OCI-LY7 (cell line): ENCODE measurements around the gene HINT2. TPM values are rescaled to one million over a fixed set of nuclear protein-coding genes. Genes with fewer than 3 reads are reported as not detected.

Source experiments
- BruUV-seq: library from RNA; stranded (reverse); fragments of 400-500 nt; replicated peaks from 2 replicates; lab custom pipeline; 2021; lab: Mats Ljungman, UMichigan
- CTCF ChIA-PET: fragments of 300-600 bp; sonication (Branson Sonifier 250); formaldehyde crosslinking; loops from one replicate; lab custom pipeline; 2022; ENCODE audit warnings: antibody characterized with exemption; ENCODE audit not compliant: unreplicated experiment; lab: Charles Lee
- POLR2A ChIA-PET: fragments of 300-600 bp; sonication (Branson Sonifier 250); formaldehyde crosslinking; loops from one replicate; lab custom pipeline; 2022; ENCODE audit warnings: antibody characterized with exemption; lab: Charles Lee
- DNase-seq: peaks from one replicate; pipeline ENCODE4 v3.0.0-alpha.2; 2015; ENCODE audit warnings: low spot score
- H2AFZ ChIP-seq: fragments of 200-600 bp; sonication (generic), shearing (Covaris generic); 2 replicates; pipeline ENCODE4 v1.6.1; 2014; ENCODE audit warnings: mild to moderate bottlenecking, antibody characterized with exemption, low read length, moderate library complexity
- H3K27ac ChIP-seq: fragments of 200-600 bp; sonication (generic); 2 replicates; pipeline ENCODE4 v1.5.1; 2014; ENCODE audit warnings: mixed run types, low read depth, mild to moderate bottlenecking, moderate library complexity, low read length, inconsistent platforms; ENCODE audit not compliant: poor library complexity, severe bottlenecking
- H3K36me3 ChIP-seq: fragments of 200-600 bp; sonication (generic); 2 replicates; pipeline ENCODE4 v1.6.1; 2014; ENCODE audit warnings: mild to moderate bottlenecking, antibody characterized with exemption, low read length, moderate library complexity, mixed read lengths; ENCODE audit not compliant: insufficient read depth
- H3K4me1 ChIP-seq: fragments of 200-600 bp; sonication (generic); 2 replicates; pipeline ENCODE4 v1.5.1; 2014; ENCODE audit warnings: mild to moderate bottlenecking, low read length; ENCODE audit not compliant: insufficient read depth, poor library complexity, severe bottlenecking
- H3K4me2 ChIP-seq: fragments of 200-600 bp; sonication (generic); 2 replicates; pipeline ENCODE4 v1.6.1; 2014; ENCODE audit warnings: mild to moderate bottlenecking, low read length
- H3K4me3 ChIP-seq: fragments of 200-600 bp; sonication (generic); 2 replicates; pipeline ENCODE4 v1.5.1; 2014; ENCODE audit warnings: mild to moderate bottlenecking, low read depth, low read length; ENCODE audit not compliant: poor library complexity, severe bottlenecking
- H3K79me2 ChIP-seq: fragments of 200-600 bp; sonication (generic); 2 replicates; pipeline ENCODE4 v1.6.1; 2016; ENCODE audit warnings: low read depth, mild to moderate bottlenecking, low read length, moderate library complexity, mixed read lengths; ENCODE audit not compliant: insufficient read depth
- H3K9me2 ChIP-seq: fragments of 200-600 bp; sonication (generic); 2 replicates; pipeline ENCODE4 v1.6.1; 2016; ENCODE audit warnings: mild to moderate bottlenecking, low read length, mixed read lengths; ENCODE audit not compliant: insufficient read depth
- H3K9me3 ChIP-seq: fragments of 200-600 bp; sonication (generic); 2 replicates; pipeline ENCODE4 v1.6.1; 2014; ENCODE audit warnings: mild to moderate bottlenecking, mixed run types, low read length, mixed read lengths
- H4K20me1 ChIP-seq: fragments of 200-600 bp; sonication (generic); 2 replicates; pipeline ENCODE4 v1.6.1; 2014; ENCODE audit warnings: mild to moderate bottlenecking, antibody characterized with exemption, low read length, moderate library complexity, mixed read lengths; ENCODE audit not compliant: insufficient read depth
- EZH2phosphoT487 ChIP-seq: fragments of 200-600 bp; sonication (generic); IDR thresholded peaks from 2 replicates; pipeline ENCODE4 v1.6.1; 2018; ENCODE audit warnings: low read depth, borderline replicate concordance, mild to moderate bottlenecking, mixed run types, antibody characterized with exemption, low read length, moderate library complexity, mixed read lengths
- intact Hi-C: fragments of 100-400 bp; cut with micrococcal nuclease; formaldehyde crosslinking; loops from one replicate; pipeline ENCODE4 v1.10.0; 2022; ENCODE audit not compliant: unreplicated experiment
- total RNA-seq, 2 experiments: library from RNA; depleted of rRNA in 1 of 2; stranded (reverse); fragments of >200 nt in 1 of 2; shearing (Covaris generic) in 1 of 2; gene quantifications; 2 replicates each; pipeline ENCODE4 v1.2.3, GENCODE V29; 2014 to 2022
- TF ChIP-seq, protein P1 (sequence below): fragments of 200-600 bp; sonication (generic); conservative IDR thresholded peaks from 2 replicates; pipeline ENCODE4 v1.5.1; 2014; ENCODE audit warnings: mild to moderate bottlenecking, antibody characterized with exemption, low read length, moderate library complexity, mixed read lengths

The HINT2 gene
- total RNA-seq, 2 experiments from 2014 or later, result 82.5 to 84.5 TPM

DNA sequence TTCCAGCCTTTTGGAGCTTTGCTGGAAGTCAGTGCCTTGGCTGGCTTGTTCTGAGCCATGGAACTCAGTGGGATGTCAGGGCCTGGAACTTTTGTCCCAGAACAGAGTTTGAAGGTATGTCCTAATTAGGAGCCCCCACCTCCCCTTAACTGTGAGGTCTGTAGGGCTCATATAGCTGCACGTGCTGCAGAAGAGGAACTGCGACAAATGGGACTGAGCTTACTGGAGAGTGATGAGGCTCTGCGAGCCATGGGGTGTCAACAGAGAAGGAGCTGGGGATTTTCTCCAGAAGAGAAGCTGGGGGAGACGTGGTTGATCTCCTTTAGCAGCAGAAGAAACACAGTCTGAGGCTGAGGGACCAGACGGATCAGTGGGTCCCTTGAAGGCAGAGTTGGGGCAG, 25.1 kb upstream of the HINT2 start:
- ChIA-PET POLR2A (interaction anchor here (1.3 kb wide), 1 partner anchor 27 kb away, joined by 5 read pairs; the partner anchor contains the start of gene SPAG8), CTCF (no interaction called here)
- intact Hi-C loops, result no loop called here
- no peak for DNase-seq
- no TSS peak for BruUV-seq
- peaks cover 18% of the 10 kb centered on the region for H3K4me1 ChIP-seq
- TF ChIP-seq, protein P1, sequence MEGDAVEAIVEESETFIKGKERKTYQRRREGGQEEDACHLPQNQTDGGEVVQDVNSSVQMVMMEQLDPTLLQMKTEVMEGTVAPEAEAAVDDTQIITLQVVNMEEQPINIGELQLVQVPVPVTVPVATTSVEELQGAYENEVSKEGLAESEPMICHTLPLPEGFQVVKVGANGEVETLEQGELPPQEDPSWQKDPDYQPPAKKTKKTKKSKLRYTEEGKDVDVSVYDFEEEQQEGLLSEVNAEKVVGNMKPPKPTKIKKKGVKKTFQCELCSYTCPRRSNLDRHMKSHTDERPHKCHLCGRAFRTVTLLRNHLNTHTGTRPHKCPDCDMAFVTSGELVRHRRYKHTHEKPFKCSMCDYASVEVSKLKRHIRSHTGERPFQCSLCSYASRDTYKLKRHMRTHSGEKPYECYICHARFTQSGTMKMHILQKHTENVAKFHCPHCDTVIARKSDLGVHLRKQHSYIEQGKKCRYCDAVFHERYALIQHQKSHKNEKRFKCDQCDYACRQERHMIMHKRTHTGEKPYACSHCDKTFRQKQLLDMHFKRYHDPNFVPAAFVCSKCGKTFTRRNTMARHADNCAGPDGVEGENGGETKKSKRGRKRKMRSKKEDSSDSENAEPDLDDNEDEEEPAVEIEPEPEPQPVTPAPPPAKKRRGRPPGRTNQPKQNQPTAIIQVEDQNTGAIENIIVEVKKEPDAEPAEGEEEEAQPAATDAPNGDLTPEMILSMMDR, result no peak
- no peaks in the 10 kb centered on the region for H3K79me2 ChIP-seq
- no peaks in the 10 kb centered on the region for H3K36me3 ChIP-seq
- no peak overlapping the region for H3K27ac ChIP-seq
- no peaks in the 10 kb centered on the region for H3K9me3 ChIP-seq
- H3K9me2 ChIP-seq, result no peaks in the 10 kb centered on the region
- H2AFZ ChIP-seq, result no peak overlapping the region
- H3K4me2 ChIP-seq, result no peak overlapping the region
- no peak overlapping the region for H3K4me3 ChIP-seq
- H4K20me1 ChIP-seq, result no peaks in the 10 kb centered on the region

DNA sequence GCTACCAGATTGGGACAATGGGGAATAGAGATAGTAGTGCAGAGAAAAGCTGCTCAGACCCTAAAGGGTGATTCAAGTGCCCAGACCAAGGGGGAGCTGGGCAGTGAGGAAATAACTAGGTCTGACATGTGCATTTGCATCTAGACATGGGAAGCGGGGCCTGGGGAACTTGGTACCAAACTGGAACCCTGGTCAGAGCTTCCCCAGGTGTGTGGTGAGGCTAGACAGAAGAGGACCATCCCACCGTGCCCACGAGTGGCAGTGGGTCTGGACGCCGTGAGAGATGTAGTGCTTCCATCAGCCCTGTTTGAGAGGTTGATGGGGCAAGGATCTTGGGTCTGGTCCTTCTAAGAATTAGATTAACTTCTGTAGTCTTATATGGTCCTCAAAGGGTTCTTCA, 21.8 kb upstream of the HINT2 start:
- Histone ChIP-seq H3K4me3 (no peak overlapping the region), H3K4me2 (no peak overlapping the region), H2AFZ (no peak overlapping the region), H3K4me1 (peaks cover 24% of the 10 kb centered on the region), H3K9me2 (no peaks in the 10 kb centered on the region), H3K27ac (no peak overlapping the region), H3K79me2 (no peaks in the 10 kb centered on the region), H3K9me3 (no peaks in the 10 kb centered on the region), H4K20me1 (no peaks in the 10 kb centered on the region), H3K36me3 (no peaks in the 10 kb centered on the region)
- intact Hi-C loops, result no loop called here
- no TSS peak for BruUV-seq
- CTCF ChIA-PET, result no interaction called here
- POLR2A ChIA-PET, result no interaction called here
- DNase-seq, result no peak
- no peak for TF ChIP-seq EZH2phosphoT487
- TF ChIP-seq, protein P1, result no peak

DNA sequence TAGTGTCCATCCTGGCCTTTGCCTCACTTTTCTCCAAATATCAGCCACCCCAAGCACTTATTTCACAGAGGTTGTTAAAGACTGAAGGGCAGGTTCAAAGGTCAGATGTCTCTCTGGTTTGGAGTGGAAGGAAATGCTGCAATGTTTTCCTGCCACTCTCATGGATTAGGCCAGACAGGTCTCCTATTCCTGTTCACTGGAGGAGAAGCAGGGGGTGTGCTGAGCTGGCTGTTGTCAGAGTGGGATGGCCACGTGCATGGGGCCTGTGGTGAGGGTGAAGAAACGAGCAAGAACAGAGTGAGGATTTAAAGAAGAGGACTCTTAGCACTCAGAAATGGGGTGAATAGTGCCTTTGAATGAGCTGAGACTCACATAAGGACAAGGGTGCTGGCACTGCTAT, 20.9 kb upstream of the HINT2 start:
- intact Hi-C loops, result no loop called here
- BruUV-seq, result no TSS peak
- no peak for TF ChIP-seq EZH2phosphoT487
- TF ChIP-seq, protein P1, result no peak
- no peaks in the 10 kb centered on the region for H3K36me3 ChIP-seq
- H3K4me2 ChIP-seq, result no peak overlapping the region
- no peaks in the 10 kb centered on the region for H3K9me2 ChIP-seq
- ChIA-PET CTCF (interaction anchor here (0.6 to 0.8 kb wide), 2 partner anchors 43 to 47 kb away, joined by 3 to 4 read pairs; no protein-coding TSS in a partner anchor), POLR2A (interaction anchor here (0.9 kb wide), 1 partner anchor 9 kb away, joined by 4 read pairs; no protein-coding TSS in a partner anchor)
- DNase-seq, result no peak
- H3K27ac ChIP-seq, result no peak overlapping the region
- H3K4me1 ChIP-seq, result peaks cover 24% of the 10 kb centered on the region
- H3K4me3 ChIP-seq, result no peak overlapping the region
- H3K79me2 ChIP-seq, result no peaks in the 10 kb centered on the region
- H3K9me3 ChIP-seq, result no peaks in the 10 kb centered on the region
- H4K20me1 ChIP-seq, result no peaks in the 10 kb centered on the region
- H2AFZ ChIP-seq, result no peak overlapping the region
